HepG2 (cell line): ENCODE measurements around the gene PAFAH1B1. TPM values are rescaled to one million over a fixed set of nuclear protein-coding genes. Genes with fewer than 3 reads are reported as not detected.
A peak's percentile ranks its signal among the peaks of the same experiment; 100 is the strongest.

Experiments used
- CAMTA2 ChIP-seq: sonication (generic); formaldehyde crosslinking; IDR thresholded peaks from 2 replicates; pipeline ENCODE4 v1.4.0; 2020; ENCODE audit warnings: mild to moderate bottlenecking, missing genetic modification reagents, borderline replicate concordance
- FOXC1 ChIP-seq: sonication (generic); formaldehyde crosslinking; IDR thresholded peaks from 2 replicates; pipeline ENCODE4 v1.8.0; 2022; ENCODE audit warnings: mild to moderate bottlenecking, missing genetic modification reagents, borderline replicate concordance
- GMEB1 ChIP-seq: sonication (generic); formaldehyde crosslinking; IDR thresholded peaks from 2 replicates; pipeline ENCODE4 v1.5.1; 2020; ENCODE audit warnings: missing genetic modification reagents, mild to moderate bottlenecking, borderline replicate concordance
- HMG20A ChIP-seq: IDR thresholded peaks from 2 replicates; pipeline ENCODE4 v1.6.1; 2016; ENCODE audit warnings: borderline replicate concordance
- NCOA1 ChIP-seq: sonication (generic); formaldehyde crosslinking; IDR thresholded peaks from 2 replicates; pipeline ENCODE4 v1.9.0; 2021; ENCODE audit warnings: missing genetic modification reagents
- SOX6 ChIP-seq, 2 experiments: fragments of 450-650 bp in 1 of 2; sonication (generic) in 1 of 2; formaldehyde crosslinking in 1 of 2; IDR thresholded peaks; 2 replicates each; pipeline versions ENCODE4 v1.4.0 to v1.6.1; 2017 to 2020; ENCODE audit warnings: antibody characterized with exemption in 1 of 2, mild to moderate bottlenecking in 1 of 2, missing genetic modification reagents in 1 of 2
- TBX2 ChIP-seq: sonication (generic); formaldehyde crosslinking; IDR thresholded peaks from 2 replicates; pipeline ENCODE4 v1.5.0; 2020; ENCODE audit warnings: missing genetic modification reagents, mild to moderate bottlenecking, borderline replicate concordance
- U2AF2 ChIP-seq: fragments of 200-400 bp; formaldehyde crosslinking; IDR thresholded peaks from 2 replicates; pipeline ENCODE4 v1.6.1; 2017; ENCODE audit warnings: low read depth, mild to moderate bottlenecking, low read length
- ZBTB7B ChIP-seq: sonication (generic); formaldehyde crosslinking; IDR thresholded peaks from 2 replicates; pipeline ENCODE4 v1.4.0; 2020; ENCODE audit warnings: missing genetic modification reagents
- ZFX ChIP-seq: sonication (generic); formaldehyde crosslinking; IDR thresholded peaks from 2 replicates; pipeline ENCODE4 v1.4.0; 2020; ENCODE audit warnings: mild to moderate bottlenecking, low read depth, missing genetic modification reagents, moderate library complexity
- ZMYM4 ChIP-seq: sonication (generic); formaldehyde crosslinking; IDR thresholded peaks from 2 replicates; pipeline ENCODE4 v1.8.1; 2023; ENCODE audit warnings: mild to moderate bottlenecking, missing genetic modification reagents
- ZNF605 ChIP-seq: sonication (generic); formaldehyde crosslinking; IDR thresholded peaks from 2 replicates; pipeline ENCODE4 v1.8.0; 2022; ENCODE audit warnings: mild to moderate bottlenecking, missing genetic modification reagents
- polyA plus RNA-seq, 8 experiments: library from polyadenylated mRNA; depleted of rRNA in 3 of 8; stranded (reverse) in 7 of 8; unstranded in 1 of 8; fragments of >200 nt; fragmentation: Illumina TruSeq in 4 of 8; extraction: Trizol in 4 of 8; gene quantifications; 2 replicates each; pipeline versions ENCODE4 v1.2.1 to v1.2.3, GENCODE V29; 2011 to 2016; ENCODE audit warnings: low read depth in 4 of 8, missing spikeins in 1 of 8, mixed read lengths in 1 of 8; ENCODE audit not compliant: insufficient read depth in 1 of 8
- total RNA-seq, 5 experiments: library from RNA; depleted of rRNA; stranded (reverse); fragments of >200 nt; fragmentation: Illumina TruSeq; extraction: Trizol; gene quantifications; 2 replicates each; pipeline ENCODE4 v1.2.3, GENCODE V29; 2016; ENCODE audit warnings: low read depth in 1 of 5
- TF ChIP-seq, protein P1 (sequence below): sonication (generic); formaldehyde crosslinking; IDR thresholded peaks from 2 replicates; pipeline ENCODE4 v1.4.0; 2020; ENCODE audit warnings: mild to moderate bottlenecking, missing genetic modification reagents
- TF ChIP-seq, protein P2 (sequence below): sonication (generic); formaldehyde crosslinking; IDR thresholded peaks from 2 replicates; pipeline ENCODE4 v1.4.0; 2020; ENCODE audit warnings: missing genetic modification reagents
- TF ChIP-seq, protein P3 (sequence below): sonication (generic); formaldehyde crosslinking; IDR thresholded peaks from 2 replicates; pipeline ENCODE4 v1.4.0; 2020; ENCODE audit warnings: mild to moderate bottlenecking, missing genetic modification reagents

PAFAH1B1 gene
- total and polyA plus RNA-seq, 2 of the 13 experiments (the other 11 are each of a cell fraction or from before 2014, with no cell fraction given): 46.0 to 64.9 TPM

GRCh38 chr17:2545393-2545792 lies 48.1 kb upstream of the PAFAH1B1 start (continued):
- TF ChIP-seq SOX6 (IDR thresholded peaks at IDR 0.05): no peak
- TF ChIP-seq SOX6 (CRISPR knock-in tag; IDR thresholded peaks at IDR 0.05): peak; percentile 39; the same call in 1 of the 2 replicates
- TF ChIP-seq ZMYM4 (CRISPR knock-in tag): no peak
- TF ChIP-seq, protein P1, sequence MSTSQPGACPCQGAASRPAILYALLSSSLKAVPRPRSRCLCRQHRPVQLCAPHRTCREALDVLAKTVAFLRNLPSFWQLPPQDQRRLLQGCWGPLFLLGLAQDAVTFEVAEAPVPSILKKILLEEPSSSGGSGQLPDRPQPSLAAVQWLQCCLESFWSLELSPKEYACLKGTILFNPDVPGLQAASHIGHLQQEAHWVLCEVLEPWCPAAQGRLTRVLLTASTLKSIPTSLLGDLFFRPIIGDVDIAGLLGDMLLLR (CRISPR knock-in tag): no peak
- no peak for TF ChIP-seq ZNF605 (CRISPR knock-in tag)
- TF ChIP-seq TBX2: peak; percentile 35; the same call in 1 of the 2 replicates
- no peak for TF ChIP-seq GMEB1 (CRISPR knock-in tag)
- TF ChIP-seq FOXC1: no peak
- TF ChIP-seq ZBTB7B: no peak
- no peak for TF ChIP-seq CAMTA2 (CRISPR knock-in tag)
- TF ChIP-seq, protein P2, sequence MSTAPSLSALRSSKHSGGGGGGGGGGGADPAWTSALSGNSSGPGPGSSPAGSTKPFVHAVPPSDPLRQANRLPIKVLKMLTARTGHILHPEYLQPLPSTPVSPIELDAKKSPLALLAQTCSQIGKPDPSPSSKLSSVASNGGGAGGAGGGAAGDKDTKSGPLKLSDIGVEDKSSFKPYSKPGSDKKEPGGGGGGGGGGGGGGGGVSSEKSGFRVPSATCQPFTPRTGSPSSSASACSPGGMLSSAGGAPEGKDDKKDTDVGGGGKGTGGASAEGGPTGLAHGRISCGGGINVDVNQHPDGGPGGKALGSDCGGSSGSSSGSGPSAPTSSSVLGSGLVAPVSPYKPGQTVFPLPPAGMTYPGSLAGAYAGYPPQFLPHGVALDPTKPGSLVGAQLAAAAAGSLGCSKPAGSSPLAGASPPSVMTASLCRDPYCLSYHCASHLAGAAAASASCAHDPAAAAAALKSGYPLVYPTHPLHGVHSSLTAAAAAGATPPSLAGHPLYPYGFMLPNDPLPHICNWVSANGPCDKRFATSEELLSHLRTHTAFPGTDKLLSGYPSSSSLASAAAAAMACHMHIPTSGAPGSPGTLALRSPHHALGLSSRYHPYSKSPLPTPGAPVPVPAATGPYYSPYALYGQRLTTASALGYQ: no peak
- TF ChIP-seq, protein P3, sequence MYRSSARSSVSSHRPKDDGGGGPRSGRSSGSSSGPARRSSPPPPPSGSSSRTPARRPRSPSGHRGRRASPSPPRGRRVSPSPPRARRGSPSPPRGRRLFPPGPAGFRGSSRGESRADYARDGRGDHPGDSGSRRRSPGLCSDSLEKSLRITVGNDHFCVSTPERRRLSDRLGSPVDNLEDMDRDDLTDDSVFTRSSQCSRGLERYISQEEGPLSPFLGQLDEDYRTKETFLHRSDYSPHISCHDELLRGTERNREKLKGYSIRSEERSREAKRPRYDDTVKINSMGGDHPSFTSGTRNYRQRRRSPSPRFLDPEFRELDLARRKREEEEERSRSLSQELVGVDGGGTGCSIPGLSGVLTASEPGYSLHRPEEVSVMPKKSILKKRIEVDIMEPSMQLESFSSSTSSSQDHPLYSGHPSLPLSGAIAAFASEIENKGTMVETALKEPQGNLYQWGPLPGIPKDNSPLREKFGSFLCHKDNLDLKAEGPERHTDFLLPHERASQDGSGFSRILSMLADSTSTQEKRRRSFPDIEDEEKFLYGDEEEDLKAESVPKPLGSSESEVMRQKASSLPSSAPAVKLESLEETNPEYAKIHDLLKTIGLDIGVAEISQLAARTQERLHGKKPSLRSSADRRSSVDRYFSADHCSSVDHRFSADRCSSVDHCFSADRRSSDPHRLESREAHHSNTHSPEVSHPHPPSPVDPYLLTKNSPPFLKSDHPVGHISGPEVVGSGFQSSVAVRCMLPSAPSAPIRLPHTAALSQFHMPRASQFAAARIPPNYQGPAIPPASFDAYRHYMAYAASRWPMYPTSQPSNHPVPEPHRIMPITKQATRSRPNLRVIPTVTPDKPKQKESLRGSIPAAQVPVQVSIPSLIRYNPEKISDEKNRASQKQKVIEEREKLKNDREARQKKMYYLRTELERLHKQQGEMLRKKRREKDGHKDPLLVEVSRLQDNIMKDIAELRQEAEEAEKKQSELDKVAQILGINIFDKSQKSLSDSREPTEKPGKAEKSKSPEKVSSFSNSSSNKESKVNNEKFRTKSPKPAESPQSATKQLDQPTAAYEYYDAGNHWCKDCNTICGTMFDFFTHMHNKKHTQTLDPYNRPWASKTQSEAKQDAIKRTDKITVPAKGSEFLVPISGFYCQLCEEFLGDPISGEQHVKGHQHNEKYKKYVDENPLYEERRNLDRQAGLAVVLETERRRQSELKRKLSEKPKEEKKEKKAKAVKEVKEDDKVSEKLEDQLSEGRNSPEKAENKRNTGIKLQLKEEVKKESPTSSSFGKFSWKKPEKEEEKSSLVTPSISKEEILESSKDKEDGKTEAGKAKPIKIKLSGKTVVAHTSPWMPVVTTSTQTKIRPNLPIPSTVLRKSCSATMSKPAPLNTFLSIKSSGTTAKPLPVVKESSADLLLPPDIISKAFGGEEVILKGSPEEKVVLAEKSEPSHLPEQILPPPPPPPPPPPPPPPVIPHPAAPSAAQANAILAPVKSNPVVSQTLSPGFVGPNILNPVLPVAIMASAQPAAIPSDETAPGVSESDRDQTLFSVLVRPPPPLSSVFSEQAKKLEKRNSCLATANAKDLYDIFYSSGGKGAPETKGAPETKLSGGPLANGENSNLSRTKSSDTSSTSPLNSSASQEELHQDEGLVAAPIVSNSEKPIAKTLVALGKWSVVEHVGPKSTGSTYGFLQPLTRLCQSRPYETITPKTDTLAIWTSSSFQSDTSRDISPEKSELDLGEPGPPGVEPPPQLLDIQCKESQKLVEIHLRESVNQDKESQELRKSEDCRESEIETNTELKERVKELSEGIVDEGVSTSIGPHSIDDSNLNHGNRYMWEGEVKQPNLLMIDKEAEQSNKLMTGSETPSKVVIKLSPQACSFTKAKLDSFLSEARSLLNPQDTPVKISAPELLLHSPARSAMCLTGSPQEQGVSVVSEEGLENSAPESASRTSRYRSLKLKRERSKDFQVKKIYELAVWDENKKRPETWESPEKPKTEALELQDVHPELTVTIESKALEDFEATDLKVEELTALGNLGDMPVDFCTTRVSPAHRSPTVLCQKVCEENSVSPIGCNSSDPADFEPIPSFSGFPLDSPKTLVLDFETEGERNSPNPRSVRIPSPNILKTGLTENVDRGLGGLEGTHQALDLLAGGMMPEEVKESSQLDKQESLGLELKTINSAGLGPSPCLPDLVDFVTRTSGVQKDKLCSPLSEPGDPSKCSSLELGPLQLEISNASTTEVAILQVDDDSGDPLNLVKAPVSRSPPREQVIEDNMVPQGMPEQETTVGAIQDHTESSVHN (CRISPR knock-in tag): no peak
- peak; percentile 48; the same call in 1 of the 2 replicates for TF ChIP-seq ZFX (CRISPR knock-in tag)
- no peak for TF ChIP-seq NCOA1 (CRISPR knock-in tag)
- no peak for TF ChIP-seq U2AF2
- no peak for TF ChIP-seq HMG20A (CRISPR knock-in tag)
